Dermis blood vessel endothelial cell (primary cell): ENCODE data around the gene APOA5. TPM values are rescaled to one million over a fixed set of nuclear protein-coding genes. Genes with fewer than 3 reads are reported as not detected.
"Not testable (repeated sequence)": the region's sequence is repeated elsewhere in the genome, so short reads cannot be mapped to it uniquely, and the experiment has no call there.

ENCODE experiments used
- DNase-seq: peaks from one replicate; pipeline ENCODE4 v3.0.0; 2010
- total RNA-seq: library from RNA; depleted of rRNA; stranded (reverse); fragments of >200 nt; gene quantifications from 2 replicates; pipeline ENCODE4 v1.2.3, GENCODE V29; 2014

The APOA5 gene, protein sequence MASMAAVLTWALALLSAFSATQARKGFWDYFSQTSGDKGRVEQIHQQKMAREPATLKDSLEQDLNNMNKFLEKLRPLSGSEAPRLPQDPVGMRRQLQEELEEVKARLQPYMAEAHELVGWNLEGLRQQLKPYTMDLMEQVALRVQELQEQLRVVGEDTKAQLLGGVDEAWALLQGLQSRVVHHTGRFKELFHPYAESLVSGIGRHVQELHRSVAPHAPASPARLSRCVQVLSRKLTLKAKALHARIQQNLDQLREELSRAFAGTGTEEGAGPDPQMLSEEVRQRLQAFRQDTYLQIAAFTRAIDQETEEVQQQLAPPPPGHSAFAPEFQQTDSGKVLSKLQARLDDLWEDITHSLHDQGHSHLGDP
- not detected in 2 replicates for total RNA-seq

GRCh38 chr11:116791813-116792143 is at the start of gene APOA5:
TSS of gene APOA5 (minus strand) at chr11:116791879. CDS start at chr11:116791860, 19 bp downstream.
- no peak for DNase-seq

- DNase-seq = no peak
These were observed 49.1 kb upstream of the APOA5 start for GRCh38 chr11:116840746-116841296.

DNA sequence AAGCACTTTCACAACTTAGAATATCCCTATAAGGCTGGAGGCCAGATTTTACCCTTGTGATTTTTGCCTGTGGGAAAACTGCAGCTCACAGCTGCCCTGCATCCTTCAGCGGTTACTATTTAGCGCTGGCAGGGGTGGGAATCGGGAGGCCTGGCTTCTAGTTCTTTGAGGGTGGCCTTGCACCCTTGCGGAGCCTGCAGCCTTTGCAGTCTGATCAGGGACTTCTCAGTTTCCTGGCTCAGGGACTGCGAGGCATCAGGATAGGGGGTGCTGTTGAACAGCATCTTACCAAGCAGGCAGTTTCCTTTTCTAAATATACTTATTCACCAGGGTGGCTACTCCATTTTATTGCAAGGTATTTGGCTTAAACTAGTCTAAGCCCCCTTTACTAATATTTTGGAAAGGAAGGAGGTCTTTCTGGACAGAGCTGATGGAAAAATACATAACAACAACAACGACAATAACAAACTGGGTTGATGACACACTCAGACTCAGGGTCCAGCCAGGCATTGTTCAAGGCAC is 48.6 kb upstream of the APOA5 start:
- DNase-seq = peak; percentile 19

GRCh38 chr11:116838321-116839084 is 46.8 kb upstream of the APOA5 start:
- no peak for DNase-seq

DNA sequence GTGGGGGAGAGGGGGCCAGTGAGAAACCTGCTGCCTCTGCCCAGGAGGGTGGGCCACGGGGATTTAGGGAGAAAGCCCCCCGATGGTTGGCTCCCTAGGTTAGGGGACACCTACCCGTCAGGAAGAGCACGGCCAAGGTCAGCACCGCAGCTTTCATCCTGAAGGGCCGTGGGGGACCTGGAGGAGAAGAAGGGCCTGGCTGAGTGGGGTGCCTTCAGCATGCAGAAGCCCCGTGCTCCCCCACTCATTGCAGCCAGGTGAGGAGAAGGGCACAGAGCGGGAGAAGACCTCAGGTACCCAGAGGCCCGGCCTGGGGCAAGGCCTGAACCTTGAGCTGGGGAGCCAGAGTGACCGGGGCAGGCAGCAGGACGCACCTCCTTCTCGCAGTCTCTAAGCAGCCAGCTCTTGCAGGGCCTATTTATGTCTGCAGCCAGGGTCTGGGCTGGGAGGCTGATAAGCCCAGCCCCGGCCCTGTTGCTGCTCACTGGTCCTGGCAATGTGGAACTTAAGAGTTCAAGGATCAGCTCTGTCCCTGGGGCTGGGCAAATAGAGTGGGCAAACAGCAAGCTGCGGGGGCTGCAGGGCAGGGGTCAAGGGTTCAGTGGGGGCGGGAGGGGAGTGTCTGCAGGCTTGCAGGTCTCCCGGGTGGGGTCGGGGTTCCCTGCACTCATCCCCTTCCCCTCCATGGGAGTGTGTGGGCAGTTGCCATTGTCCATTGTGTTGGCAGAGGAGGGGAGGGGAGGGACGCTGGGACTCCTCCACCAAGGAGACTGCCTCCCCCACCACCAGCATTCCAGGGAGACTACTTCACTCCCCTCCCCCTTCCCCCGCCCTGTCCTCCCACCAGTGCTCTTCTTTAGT is 45.8 kb upstream of the APOA5 start, which contains the start of gene APOA1:
Gene APOA1, minus strand, starts transcription at position 392 of the 861 bp plus-strand sequence. Its CDS starts 235 bp downstream, at position 157.
- no peak for DNase-seq

- DNase-seq = no peak
These were observed 44.9 kb upstream of the APOA5 start for GRCh38 chr11:116836632-116836991.

DNA sequence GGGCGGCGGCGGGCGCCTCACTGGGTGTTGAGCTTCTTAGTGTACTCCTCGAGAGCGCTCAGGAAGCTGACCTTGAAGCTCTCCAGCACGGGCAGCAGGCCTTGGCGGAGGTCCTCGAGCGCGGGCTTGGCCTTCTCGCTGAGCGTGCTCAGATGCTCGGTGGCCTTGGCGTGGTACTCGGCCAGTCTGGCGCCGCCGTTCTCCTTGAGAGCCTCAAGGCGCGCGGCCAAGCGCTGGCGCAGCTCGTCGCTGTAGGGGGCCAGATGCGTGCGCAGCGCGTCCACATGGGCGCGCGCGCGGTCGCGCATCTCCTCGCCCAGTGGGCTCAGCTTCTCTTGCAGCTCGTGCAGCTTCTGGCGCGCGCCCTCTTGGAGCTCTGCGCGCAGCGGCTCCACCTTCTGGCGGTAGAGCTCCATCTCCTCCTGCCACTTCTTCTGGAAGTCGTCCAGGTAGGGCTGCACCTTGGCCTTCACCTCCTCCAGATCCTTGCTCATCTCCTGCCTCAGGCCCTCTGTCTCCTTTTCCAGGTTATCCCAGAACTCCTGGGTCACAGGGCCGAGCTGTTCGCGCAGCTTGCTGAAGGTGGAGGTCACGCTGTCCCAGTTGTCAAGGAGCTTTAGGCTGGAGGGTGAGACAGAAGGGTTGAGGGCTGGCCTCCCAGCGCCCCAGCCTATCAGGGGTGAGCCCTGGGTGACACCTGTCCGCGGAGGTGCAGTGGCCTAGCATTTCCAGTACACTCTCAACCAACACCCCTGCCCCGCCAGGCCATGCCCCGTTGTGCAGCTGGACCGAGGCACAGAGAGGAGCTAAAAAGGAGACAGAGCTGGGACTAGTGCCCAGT is 44.3 kb upstream of the APOA5 start:
- DNase-seq = peak; percentile 92

DNA sequence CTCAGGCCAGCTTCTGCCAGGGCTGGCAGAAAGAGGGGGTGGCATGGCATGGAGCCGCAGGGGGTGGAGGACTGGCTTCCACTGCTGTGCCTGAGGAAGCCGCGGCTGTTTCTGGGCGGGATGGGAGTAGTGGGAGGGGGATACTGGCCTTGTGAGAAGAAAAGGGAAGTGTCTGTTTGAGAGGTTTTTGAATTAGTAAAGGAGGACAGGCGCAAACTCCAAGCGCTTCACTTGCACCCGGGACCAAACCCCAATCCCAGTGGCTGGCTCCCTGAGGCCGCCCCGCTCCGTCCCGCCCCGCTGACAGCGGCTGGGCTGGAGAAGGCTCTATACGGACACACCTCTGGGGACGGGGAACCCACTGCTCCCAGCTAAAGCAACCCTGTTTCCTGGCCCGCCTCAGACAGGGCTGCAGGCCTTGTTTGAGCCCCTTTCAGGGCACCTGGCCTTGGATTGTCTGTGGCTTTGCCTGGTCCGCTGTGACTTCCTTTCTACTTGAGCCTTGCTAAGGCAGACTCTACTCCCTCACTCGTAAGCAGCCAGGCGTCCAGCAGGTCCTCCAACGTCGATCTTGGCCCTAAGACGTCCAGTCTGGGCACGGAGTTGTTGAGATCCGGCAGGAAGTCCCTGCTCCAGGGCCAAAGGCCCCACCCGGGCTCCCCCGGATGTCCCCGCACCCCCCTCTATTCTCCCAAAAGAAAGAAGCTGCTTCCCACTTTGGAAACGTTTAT is 43.5 kb upstream of the APOA5 start:
- DNase-seq = no peak

DNA sequence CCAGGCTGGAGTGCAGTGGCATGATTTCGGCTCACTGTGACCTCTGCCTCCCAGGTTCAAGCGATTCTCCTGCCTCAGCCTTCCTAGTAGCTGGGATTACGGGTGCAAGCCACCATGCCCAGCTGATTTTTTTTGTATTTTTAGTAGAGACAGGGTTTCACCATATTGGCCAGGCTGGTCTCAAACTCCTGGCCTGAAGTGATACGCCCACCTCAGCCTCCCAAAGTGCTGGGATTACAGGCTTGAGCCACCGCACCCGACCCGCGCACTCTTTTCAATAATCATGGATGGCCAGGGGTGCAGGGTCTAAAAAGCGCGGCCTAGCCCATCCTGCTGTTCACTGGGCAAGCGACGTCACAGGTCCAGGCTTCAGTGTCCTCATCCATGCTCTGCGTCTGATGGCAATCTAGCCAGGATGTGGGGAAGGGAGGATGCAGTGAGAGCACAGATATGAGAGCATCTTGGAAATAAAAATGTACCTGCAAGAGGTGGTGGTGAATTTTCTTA is 42.9 kb upstream of the APOA5 start:
- DNase-seq = not testable (repeated sequence)

DNA sequence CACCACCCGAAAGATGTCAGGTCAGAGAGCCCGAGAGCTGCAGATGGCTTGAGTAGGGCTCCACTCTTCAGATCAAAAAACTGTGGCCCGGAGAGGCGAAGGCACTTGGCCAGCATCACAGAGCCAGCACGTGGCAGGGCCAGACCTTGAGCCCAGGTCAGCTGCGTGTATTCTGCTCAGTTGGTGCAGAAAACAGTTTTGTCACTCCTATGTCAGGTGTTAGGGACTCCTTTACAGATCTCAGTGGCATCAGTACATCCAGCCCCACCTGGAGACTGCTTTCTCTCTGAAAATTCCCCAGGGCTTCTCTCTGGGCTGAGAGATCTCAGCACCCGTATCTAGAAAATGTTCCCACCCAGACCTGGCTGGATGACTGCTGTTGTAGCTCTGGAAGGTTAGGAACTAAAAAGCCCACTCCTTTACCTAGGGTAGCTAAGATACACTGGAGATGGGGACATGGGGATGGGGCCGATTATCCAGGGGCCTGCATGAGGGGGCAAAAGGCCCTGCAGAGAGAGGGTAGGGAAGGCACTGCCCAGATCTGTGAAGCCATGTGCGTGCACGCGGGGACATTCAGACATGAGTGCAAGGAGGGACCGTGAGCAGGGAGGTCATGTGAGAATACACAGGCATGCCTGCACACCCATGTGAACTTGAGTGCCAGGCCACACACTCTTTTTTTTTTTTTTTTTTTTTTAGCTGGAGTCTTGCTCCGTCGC is 42.3 kb upstream of the APOA5 start:
- DNase-seq = no peak

DNA sequence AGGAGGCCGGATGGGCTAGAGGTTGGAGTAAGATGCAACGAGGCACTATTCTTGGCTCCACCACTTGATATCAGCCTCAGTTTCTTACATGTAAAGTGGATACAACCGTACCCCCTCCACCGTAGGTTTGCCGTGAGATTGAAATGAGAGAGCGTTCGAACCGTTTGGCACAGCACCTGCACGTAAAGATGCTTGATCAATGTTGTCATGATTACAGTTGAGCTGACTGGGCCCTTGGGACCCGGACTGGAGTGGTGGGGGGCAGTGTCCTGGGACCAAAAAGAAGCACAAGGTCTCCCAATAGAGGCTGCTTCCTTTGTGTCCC is 41.8 kb upstream of the APOA5 start:
- no peak for DNase-seq

DNA sequence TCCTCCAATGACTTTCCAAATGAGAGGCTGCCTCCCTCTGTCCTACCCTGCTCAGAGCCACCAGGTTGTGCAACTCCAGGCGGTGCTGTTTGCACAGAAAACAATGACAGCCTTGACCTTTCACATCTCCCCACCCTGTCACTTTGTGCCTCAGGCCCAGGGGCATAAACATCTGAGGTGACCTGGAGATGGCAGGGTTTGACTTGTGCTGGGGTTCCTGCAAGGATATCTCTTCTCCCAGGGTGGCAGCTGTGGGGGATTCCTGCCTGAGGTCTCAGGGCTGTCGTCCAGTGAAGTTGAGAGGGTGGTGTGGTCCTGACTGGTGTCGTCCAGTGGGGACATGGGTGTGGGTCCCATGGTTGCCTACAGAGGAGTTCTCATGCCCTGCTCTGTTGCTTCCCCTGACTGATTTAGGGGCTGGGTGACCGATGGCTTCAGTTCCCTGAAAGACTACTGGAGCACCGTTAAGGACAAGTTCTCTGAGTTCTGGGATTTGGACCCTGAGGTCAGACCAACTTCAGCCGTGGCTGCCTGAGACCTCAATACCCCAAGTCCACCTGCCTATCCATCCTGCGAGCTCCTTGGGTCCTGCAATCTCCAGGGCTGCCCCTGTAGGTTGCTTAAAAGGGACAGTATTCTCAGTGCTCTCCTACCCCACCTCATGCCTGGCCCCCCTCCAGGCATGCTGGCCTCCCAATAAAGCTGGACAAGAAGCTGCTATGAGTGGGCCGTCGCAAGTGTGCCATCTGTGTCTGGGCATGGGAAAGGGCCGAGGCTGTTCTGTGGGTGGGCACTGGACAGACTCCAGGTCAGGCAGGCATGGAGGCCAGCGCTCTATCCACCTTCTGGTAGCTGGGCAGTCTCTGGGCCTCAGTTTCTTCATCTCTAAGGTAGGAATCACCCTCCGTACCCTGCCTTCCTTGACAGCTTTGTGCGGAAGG is 40.9 kb upstream of the APOA5 start:
- no peak for DNase-seq

GRCh38 chr11:116831790-116832349 is 40.2 kb upstream of the APOA5 start:
- DNase-seq = no peak

DNA sequence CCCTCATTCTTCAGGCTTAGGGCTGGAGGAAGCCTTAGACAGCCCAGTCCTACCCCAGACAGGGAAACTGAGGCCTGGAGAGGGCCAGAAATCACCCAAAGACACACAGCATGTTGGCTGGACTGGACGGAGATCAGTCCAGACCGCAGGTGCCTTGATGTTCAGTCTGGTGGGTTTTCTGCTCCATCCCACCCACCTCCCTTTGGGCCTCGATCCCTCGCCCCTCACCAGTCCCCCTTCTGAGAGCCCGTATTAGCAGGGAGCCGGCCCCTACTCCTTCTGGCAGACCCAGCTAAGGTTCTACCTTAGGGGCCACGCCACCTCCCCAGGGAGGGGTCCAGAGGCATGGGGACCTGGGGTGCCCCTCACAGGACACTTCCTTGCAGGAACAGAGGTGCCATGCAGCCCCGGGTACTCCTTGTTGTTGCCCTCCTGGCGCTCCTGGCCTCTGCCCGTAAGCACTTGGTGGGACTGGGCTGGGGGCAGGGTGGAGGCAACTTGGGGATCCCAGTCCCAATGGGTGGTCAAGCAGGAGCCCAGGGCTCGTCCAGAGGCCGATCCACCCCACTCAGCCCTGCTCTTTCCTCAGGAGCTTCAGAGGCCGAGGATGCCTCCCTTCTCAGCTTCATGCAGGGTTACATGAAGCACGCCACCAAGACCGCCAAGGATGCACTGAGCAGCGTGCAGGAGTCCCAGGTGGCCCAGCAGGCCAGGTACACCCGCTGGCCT is 38.7 kb upstream of the APOA5 start:
- DNase-seq = no peak

DNA sequence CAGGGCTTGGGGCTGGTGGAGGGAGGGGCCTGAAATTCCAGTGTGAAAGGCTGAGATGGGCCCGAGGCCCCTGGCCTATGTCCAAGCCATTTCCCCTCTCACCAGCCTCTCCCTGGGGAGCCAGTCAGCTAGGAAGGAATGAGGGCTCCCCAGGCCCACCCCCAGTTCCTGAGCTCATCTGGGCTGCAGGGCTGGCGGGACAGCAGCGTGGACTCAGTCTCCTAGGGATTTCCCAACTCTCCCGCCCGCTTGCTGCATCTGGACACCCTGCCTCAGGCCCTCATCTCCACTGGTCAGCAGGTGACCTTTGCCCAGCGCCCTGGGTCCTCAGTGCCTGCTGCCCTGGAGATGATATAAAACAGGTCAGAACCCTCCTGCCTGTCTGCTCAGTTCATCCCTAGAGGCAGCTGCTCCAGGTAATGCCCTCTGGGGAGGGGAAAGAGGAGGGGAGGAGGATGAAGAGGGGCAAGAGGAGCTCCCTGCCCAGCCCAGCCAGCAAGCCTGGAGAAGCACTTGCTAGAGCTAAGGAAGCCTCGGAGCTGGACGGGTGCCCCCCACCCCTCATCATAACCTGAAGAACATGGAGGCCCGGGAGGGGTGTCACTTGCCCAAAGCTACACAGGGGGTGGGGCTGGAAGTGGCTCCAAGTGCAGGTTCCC is 38.0 kb upstream of the APOA5 start, which contains the start of gene APOC3:
Gene APOC3, plus strand, starts transcription at position 383 of the 659 bp plus-strand sequence. CDS start 676 bp downstream, outside the sequence.
- DNase-seq = no peak

DNA sequence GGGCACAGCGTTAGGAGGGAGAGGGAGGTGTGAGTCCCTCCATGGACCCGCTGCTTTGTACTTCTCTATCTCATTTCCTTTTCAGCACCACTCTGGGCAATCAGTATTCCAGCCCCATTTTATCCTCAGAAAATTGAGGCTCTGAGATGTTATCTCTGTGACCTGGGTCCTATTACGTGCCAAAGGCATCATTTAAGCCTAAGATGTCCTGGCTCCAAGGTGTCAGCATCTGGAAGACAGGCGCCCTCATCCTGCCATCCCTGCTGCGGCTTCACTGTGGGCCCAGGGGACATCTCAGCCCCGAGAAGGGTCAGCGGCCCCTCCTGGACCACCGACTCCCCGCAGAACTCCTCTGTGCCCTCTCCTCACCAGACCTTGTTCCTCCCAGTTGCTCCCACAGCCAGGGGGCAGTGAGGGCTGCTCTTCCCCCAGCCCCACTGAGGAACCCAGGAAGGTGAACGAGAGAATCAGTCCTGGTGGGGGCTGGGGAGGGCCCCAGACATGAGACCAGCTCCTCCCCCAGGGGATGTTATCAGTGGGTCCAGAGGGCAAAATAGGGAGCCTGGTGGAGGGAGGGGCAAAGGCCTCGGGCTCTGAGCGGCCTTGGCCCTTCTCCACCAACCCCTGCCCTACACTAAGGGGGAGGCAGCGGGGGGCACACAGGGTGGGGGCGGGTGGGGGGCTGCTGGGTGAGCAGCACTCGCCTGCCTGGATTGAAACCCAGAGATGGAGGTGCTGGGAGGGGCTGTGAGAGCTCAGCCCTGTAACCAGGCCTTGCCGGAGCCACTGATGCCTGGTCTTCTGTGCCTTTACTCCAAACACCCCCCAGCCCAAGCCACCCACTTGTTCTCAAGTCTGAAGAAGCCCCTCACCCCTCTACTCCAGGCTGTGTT is 37.2 kb upstream of the APOA5 start:
- no peak for DNase-seq
